ENCODE measurements around the gene TBC1D8. TPM values are rescaled to one million over a fixed set of nuclear protein-coding genes. Genes with fewer than 3 reads are reported as not detected.

TBC1D8 gene
- polyA plus RNA-seq, 3 donors, result 16.1 to 78.0 (median 22.4) TPM

GRCh38 chr2:100990650-100991403 lies 160.4 kb downstream of the TBC1D8 start:
- H3K4me2 ChIP-seq (replicated peaks; ENCODE audit: extremely low read depth, low read length, poor library complexity, severe bottlenecking), result no peak overlapping the region
- H3K4me1 Mint-ChIP-seq, result peaks cover 7% of the 10 kb centered on the region
- intact Hi-C loops (cut with micrococcal nuclease), result no loop called here

GRCh38 chr2:100990166-100990565 lies 161.0 kb downstream of the TBC1D8 start:
- WGBS (ENCODE audit: insufficient coverage), result 92% methylated on average over 9 of the region's 9 CpGs

More at GRCh38 chr2:100990650-100991403, 160.4 kb downstream of the TBC1D8 start:
- Histone ChIP-seq H3K27me3 (ENCODE audit: control insufficient read depth in 2 of 2, insufficient read depth in 2 of 2, low read length in 2 of 2) (no peaks in the 10 kb centered on the region), H3K79me2 (ENCODE audit: insufficient read depth, low read length) (no peaks in the 10 kb centered on the region), H3K9ac (ENCODE audit: insufficient read depth, low read length, poor library complexity, severe bottlenecking) (no peak overlapping the region), H2AFZ (ENCODE audit: insufficient read depth, low read depth, low read length, poor library complexity, severe bottlenecking) (no peak overlapping the region), H3K4me3 (replicated peaks in 1 of 3; ENCODE audit: low read depth in 2 of 3, low read length in 3 of 3) (no peak overlapping the region), H3K9me3 (replicated peaks in 1 of 2; ENCODE audit: control insufficient read depth in 1 of 2, insufficient read depth in 1 of 2, low read length in 2 of 2) (no peaks in the 10 kb centered on the region), H3K4me1 (ENCODE audit: control insufficient read depth in 1 of 2, insufficient read depth in 2 of 2, low read length in 2 of 2) (peaks cover 0 to 5% of the 10 kb centered on the region in 2 donors), H3K27ac (ENCODE audit: low read depth in 1 of 2, low read length in 2 of 2) (no peak overlapping the region), H3K36me3 (replicated peaks in 1 of 2; ENCODE audit: control insufficient read depth in 1 of 2, insufficient read depth in 2 of 2, low read length in 2 of 2) (no peaks in the 10 kb centered on the region), H4K20me1 (ENCODE audit: insufficient read depth, low read length) (no peaks in the 10 kb centered on the region)
- Mint-ChIP-seq H3K27me3 (ENCODE audit: low read depth in 3 of 3) (peaks cover 3 to 4% (median 3%) of the 10 kb centered on the region in 3 donors), H3K4me3 (no peak overlapping the region), H3K27ac (no peak overlapping the region), H3K9me3 (no peaks in the 10 kb centered on the region), H3K36me3 (no peaks in the 10 kb centered on the region)
- no peak for DNase-seq
- no peak for TF ChIP-seq CTCF (IDR thresholded peaks at IDR 0.05)
- WGBS (ENCODE audit: insufficient coverage), result 90% methylated on average over 23 of the region's 24 CpGs

More at GRCh38 chr2:100990166-100990565, 161.0 kb downstream of the TBC1D8 start:
- Histone ChIP-seq H2AFZ (ENCODE audit: insufficient read depth, low read depth, low read length, poor library complexity, severe bottlenecking) (no peak overlapping the region), H3K27me3 (ENCODE audit: control insufficient read depth in 2 of 2, insufficient read depth in 2 of 2, low read length in 2 of 2) (no peaks in the 10 kb centered on the region), H3K27ac (ENCODE audit: low read depth in 1 of 2, low read length in 2 of 2) (no peak overlapping the region), H3K4me1 (ENCODE audit: control insufficient read depth in 1 of 2, insufficient read depth in 2 of 2, low read length in 2 of 2) (peaks cover 0 to 5% of the 10 kb centered on the region in 2 donors), H3K36me3 (replicated peaks in 1 of 2; ENCODE audit: control insufficient read depth in 1 of 2, insufficient read depth in 2 of 2, low read length in 2 of 2) (no peaks in the 10 kb centered on the region), H3K9ac (ENCODE audit: insufficient read depth, low read length, poor library complexity, severe bottlenecking) (no peak overlapping the region), H3K4me2 (replicated peaks; ENCODE audit: extremely low read depth, low read length, poor library complexity, severe bottlenecking) (no peak overlapping the region), H4K20me1 (ENCODE audit: insufficient read depth, low read length) (no peaks in the 10 kb centered on the region), H3K79me2 (ENCODE audit: insufficient read depth, low read length) (no peaks in the 10 kb centered on the region), H3K9me3 (replicated peaks in 1 of 2; ENCODE audit: control insufficient read depth in 1 of 2, insufficient read depth in 1 of 2, low read length in 2 of 2) (no peaks in the 10 kb centered on the region), H3K4me3 (replicated peaks in 1 of 3; ENCODE audit: low read depth in 2 of 3, low read length in 3 of 3) (no peak overlapping the region)
- TF ChIP-seq CTCF (IDR thresholded peaks at IDR 0.05), result no peak
- peaks cover 1 to 4% (median 2%) of the 10 kb centered on the region in 3 donors for H3K27me3 Mint-ChIP-seq (ENCODE audit: low read depth in 3 of 3)
- peaks cover 7% of the 10 kb centered on the region for H3K4me1 Mint-ChIP-seq
- H3K4me3 Mint-ChIP-seq, result no peak overlapping the region
- H3K36me3 Mint-ChIP-seq, result no peaks in the 10 kb centered on the region
- no peaks in the 10 kb centered on the region for H3K9me3 Mint-ChIP-seq
- DNase-seq, result no peak
- intact Hi-C loops (cut with micrococcal nuclease), result no loop called here
- H3K27ac Mint-ChIP-seq, result no peak overlapping the region

All from CD14-positive monocyte (primary cell).